HepG2 (cell line): ENCODE data around the gene CXCR5. TPM values are rescaled to one million over a fixed set of nuclear protein-coding genes. Genes with fewer than 3 reads are reported as not detected.

Experiments
- CCAR2 ChIP-seq: fragments of 200-400 bp; formaldehyde crosslinking; optimal IDR thresholded peaks from 2 replicates; pipeline ENCODE3; 2018; ENCODE audit warnings: low read depth, mild to moderate bottlenecking, low read length, moderate library complexity
- CREB1 ChIP-seq, 2 experiments: fragments of 450-650 bp in 1 of 2; IDR thresholded peaks; 2 replicates each; pipeline ENCODE4 v1.6.1; 2016 to 2017; ENCODE audit warnings: control low read depth in 1 of 2, mild to moderate bottlenecking in 1 of 2, missing compliant biosample characterization in 1 of 2, missing genetic modification characterization in 1 of 2
- CREM ChIP-seq, 2 experiments: sonication (generic) in 1 of 2; formaldehyde crosslinking in 1 of 2; IDR thresholded peaks; 2 replicates each; pipeline versions ENCODE4 v1.4.0 to v1.6.1; 2016 to 2020; ENCODE audit warnings: antibody characterized with exemption in 1 of 2, mild to moderate bottlenecking in 1 of 2, missing genetic modification reagents in 1 of 2
- HNRNPK ChIP-seq: fragments of 200-400 bp; formaldehyde crosslinking; IDR thresholded peaks from 2 replicates; pipeline ENCODE4 v1.6.1; 2018; ENCODE audit warnings: low read length, low read depth, moderate library complexity, mild to moderate bottlenecking; ENCODE audit not compliant: poor library complexity, severe bottlenecking
- KMT2A ChIP-seq: sonication (generic); formaldehyde crosslinking; IDR thresholded peaks from 2 replicates; pipeline ENCODE4 v1.4.0; 2020; ENCODE audit warnings: missing genetic modification reagents
- NCOA2 ChIP-seq: sonication (generic); formaldehyde crosslinking; IDR thresholded peaks from 2 replicates; pipeline ENCODE4 v1.8.0; 2022; ENCODE audit warnings: inconsistent platforms
- NR2C2 ChIP-seq: sonication (generic); formaldehyde crosslinking; IDR thresholded peaks from 2 replicates; pipeline ENCODE4 v1.4.0; 2020; ENCODE audit warnings: missing genetic modification reagents, mild to moderate bottlenecking, moderate library complexity, borderline replicate concordance
- NR2F1 ChIP-seq, 2 experiments: fragments of 450-650 bp in 1 of 2; formaldehyde crosslinking in 1 of 2; IDR thresholded peaks; 2 replicates each; pipeline versions ENCODE4 v1.5.0 to v1.6.1; 2016 to 2020; ENCODE audit warnings: mild to moderate bottlenecking in 1 of 2, missing compliant biosample characterization in 1 of 2, missing genetic modification reagents in 1 of 2, moderate library complexity in 1 of 2
- RCOR2 ChIP-seq: IDR thresholded peaks from 2 replicates; pipeline ENCODE4 v1.6.1; 2016; ENCODE audit warnings: missing biosample characterization, missing genetic modification reagents
- SMYD3 ChIP-seq: sonication (generic); formaldehyde crosslinking; IDR thresholded peaks from 2 replicates; pipeline ENCODE4 v1.8.1; 2023; ENCODE audit warnings: mild to moderate bottlenecking, missing genetic modification reagents
- STAT5B ChIP-seq: sonication (generic); formaldehyde crosslinking; IDR thresholded peaks from 2 replicates; pipeline ENCODE4 v1.4.0; 2020; ENCODE audit warnings: missing genetic modification reagents
- TCF12 ChIP-seq, 2 experiments: fragments of 450-650 bp in 1 of 2; sonication (generic) in 1 of 2; formaldehyde crosslinking in 1 of 2; IDR thresholded peaks; 2 replicates each; pipeline versions ENCODE4 v1.6.1 to v1.8.0; 2017 to 2022; ENCODE audit warnings: antibody characterized with exemption in 1 of 2, mild to moderate bottlenecking in 1 of 2, missing genetic modification reagents in 1 of 2, moderate library complexity in 1 of 2
- ZBTB21 ChIP-seq: sonication (generic); formaldehyde crosslinking; IDR thresholded peaks from 2 replicates; pipeline ENCODE4 v1.4.0; 2020; ENCODE audit warnings: missing genetic modification reagents
- ZBTB7A ChIP-seq: sonication (generic); formaldehyde crosslinking; IDR thresholded peaks from 2 replicates; pipeline ENCODE4 v1.8.0; 2022; ENCODE audit warnings: mild to moderate bottlenecking, missing genetic modification reagents
- ZMYM3 ChIP-seq: sonication (generic); formaldehyde crosslinking; IDR thresholded peaks from 2 replicates; pipeline ENCODE4 v1.5.1; 2020; ENCODE audit warnings: mild to moderate bottlenecking, missing genetic modification reagents
- ZNF234 ChIP-seq: sonication (generic); formaldehyde crosslinking; conservative IDR thresholded peaks from 2 replicates; pipeline ENCODE4 v1.5.1; 2020; ENCODE audit warnings: mild to moderate bottlenecking, missing genetic modification reagents
- ZNF335 ChIP-seq: sonication (generic); formaldehyde crosslinking; IDR thresholded peaks from 2 replicates; pipeline ENCODE4 v1.4.0; 2020; ENCODE audit warnings: missing genetic modification reagents
- ZNF563 ChIP-seq: sonication (generic); formaldehyde crosslinking; IDR thresholded peaks from 2 replicates; pipeline ENCODE4 v1.8.0; 2022; ENCODE audit warnings: mild to moderate bottlenecking, moderate library complexity, missing genetic modification reagents
- ZNF589 ChIP-seq: sonication (generic); formaldehyde crosslinking; conservative IDR thresholded peaks from 2 replicates; pipeline ENCODE4 v1.8.0; 2022; ENCODE audit warnings: mild to moderate bottlenecking, moderate library complexity, missing genetic modification reagents
- ZNF746 ChIP-seq: sonication (generic); formaldehyde crosslinking; IDR thresholded peaks from 2 replicates; pipeline ENCODE4 v1.8.0; 2022; ENCODE audit warnings: mild to moderate bottlenecking, missing genetic modification reagents
- ZNF782 ChIP-seq: sonication (generic); formaldehyde crosslinking; IDR thresholded peaks from 2 replicates; pipeline ENCODE4 v1.4.0; 2020; ENCODE audit warnings: missing genetic modification reagents, mild to moderate bottlenecking, borderline replicate concordance
- ZSCAN12 ChIP-seq: sonication (generic); formaldehyde crosslinking; IDR thresholded peaks from 2 replicates; pipeline ENCODE4 v1.9.0; 2021; ENCODE audit warnings: mild to moderate bottlenecking, missing genetic modification reagents
- polyA plus RNA-seq, 8 experiments: library from polyadenylated mRNA; depleted of rRNA in 3 of 8; stranded (reverse) in 7 of 8; unstranded in 1 of 8; fragments of >200 nt; fragmentation: Illumina TruSeq in 4 of 8; extraction: Trizol in 4 of 8; gene quantifications; 2 replicates each; pipeline versions ENCODE4 v1.2.1 to v1.2.3, GENCODE V29; 2011 to 2016; ENCODE audit warnings: low read depth in 4 of 8, missing spikeins in 1 of 8, mixed read lengths in 1 of 8; ENCODE audit not compliant: insufficient read depth in 1 of 8
- total RNA-seq, 5 experiments: library from RNA; depleted of rRNA; stranded (reverse); fragments of >200 nt; fragmentation: Illumina TruSeq; extraction: Trizol; gene quantifications; 2 replicates each; pipeline ENCODE4 v1.2.3, GENCODE V29; 2016; ENCODE audit warnings: low read depth in 1 of 5
- TF ChIP-seq, protein P1 (sequence below): IDR thresholded peaks from 2 replicates; pipeline ENCODE4 v1.6.1; 2016; ENCODE audit warnings: missing biosample characterization, missing genetic modification reagents, low read depth
- TF ChIP-seq, protein P2 (sequence below): sonication (generic); formaldehyde crosslinking; IDR thresholded peaks from 2 replicates; pipeline ENCODE4 v1.4.0; 2020; ENCODE audit warnings: mild to moderate bottlenecking, low read depth, missing genetic modification reagents
- TF ChIP-seq, protein P3 (sequence below): sonication (generic); formaldehyde crosslinking; IDR thresholded peaks from 2 replicates; pipeline ENCODE4 v1.8.0; 2022; ENCODE audit warnings: low read depth, missing genetic modification reagents
- TF ChIP-seq, protein P4 (sequence below): sonication (generic); formaldehyde crosslinking; IDR thresholded peaks from 2 replicates; pipeline ENCODE4 v1.5.0; 2020; ENCODE audit warnings: mild to moderate bottlenecking, missing genetic modification reagents

Gene CXCR5
- total and polyA plus RNA-seq, 2 of the 13 experiments (the other 11 are each of a cell fraction or from before 2014, with no cell fraction given), result not detected

DNA sequence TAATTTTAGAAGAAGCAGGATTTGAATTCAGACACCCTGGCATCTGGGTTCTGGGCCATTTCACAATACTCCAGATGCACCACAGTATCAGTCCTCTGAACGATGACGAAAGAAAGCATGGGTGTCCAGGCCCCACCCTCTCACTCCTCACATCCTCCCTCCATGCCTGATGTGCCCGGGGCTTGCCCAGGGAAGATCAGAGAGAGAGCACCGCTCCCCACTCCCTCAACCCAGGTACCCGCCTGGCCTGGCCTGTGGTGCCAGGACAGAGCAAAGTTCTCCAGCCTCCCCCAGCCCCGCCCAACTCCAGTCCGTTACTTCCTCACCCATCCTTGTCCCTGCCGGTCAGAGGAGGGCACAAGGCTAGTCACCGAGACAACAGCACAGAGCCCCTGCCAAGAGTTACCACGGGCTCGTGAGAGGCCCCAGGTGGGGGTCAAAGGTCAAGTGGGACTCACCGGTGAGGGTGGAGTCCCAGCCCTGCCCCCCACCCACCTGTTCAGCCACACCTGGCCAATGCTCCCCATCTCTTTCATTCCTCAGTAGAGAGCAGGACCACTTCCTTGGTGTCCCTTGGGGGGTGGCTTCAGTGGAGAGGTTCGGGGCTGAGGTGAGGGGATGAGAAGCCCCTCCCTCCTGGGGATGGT, 33.9 kb downstream of the CXCR5 start (continued):
- TF ChIP-seq, protein P1, sequence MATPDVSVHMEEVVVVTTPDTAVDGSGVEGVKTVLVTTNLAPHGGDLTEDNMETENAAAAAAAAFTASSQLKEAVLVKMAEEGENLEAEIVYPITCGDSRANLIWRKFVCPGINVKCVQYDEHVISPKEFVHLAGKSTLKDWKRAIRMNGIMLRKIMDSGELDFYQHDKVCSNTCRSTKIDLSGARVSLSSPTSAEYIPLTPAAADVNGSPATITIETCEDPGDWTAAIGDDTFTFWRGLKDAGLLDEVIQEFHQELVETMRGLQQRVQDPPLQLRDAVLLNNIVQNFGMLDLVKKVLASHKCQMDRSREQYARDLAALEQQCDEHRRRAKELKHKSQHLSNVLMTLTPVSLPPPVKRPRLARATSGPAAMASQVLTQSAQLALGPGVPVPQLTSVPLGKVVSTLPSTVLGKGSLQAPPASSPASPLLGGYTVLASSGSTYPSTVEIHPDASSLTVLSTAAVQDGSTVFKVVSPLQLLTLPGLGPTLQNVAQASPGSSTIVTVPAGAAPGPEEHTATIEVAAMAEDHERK (CRISPR knock-in tag), result no peak
- TF ChIP-seq CREB1 (IDR thresholded peaks at IDR 0.05) (no peak), CREB1 (CRISPR knock-in tag; IDR thresholded peaks at IDR 0.05) (0 out of 2 replicates have a peak, but pooled peaks have one; percentile 39), ZBTB21 (CRISPR knock-in tag) (0 out of 2 replicates have a peak, but pooled peaks have one; percentile 27), ZMYM3 (CRISPR knock-in tag) (no peak), ZNF782 (no peak), NR2C2 (peak; percentile 71; the same call in 1 of the 2 replicates), STAT5B (CRISPR knock-in tag) (no peak), NCOA2 (CRISPR knock-in tag) (no peak), ZNF234 (CRISPR knock-in tag) (no peak), SMYD3 (CRISPR knock-in tag) (no peak), ZBTB7A (CRISPR knock-in tag) (no peak), NR2F1 (CRISPR knock-in tag; IDR thresholded peaks at IDR 0.05) (peak in 1 of 2 experiments; percentile 61; a peak in 1 of 4 replicates), ZNF335 (CRISPR knock-in tag) (no peak), KMT2A (no peak), CCAR2 (no peak), ZNF746 (CRISPR knock-in tag) (no peak; the same call in 1 of the 2 replicates), ZNF589 (CRISPR knock-in tag) (0 out of 2 replicates have a peak, but pooled peaks have one; percentile 28), CREM (IDR thresholded peaks at IDR 0.05) (no peak), CREM (CRISPR knock-in tag; IDR thresholded peaks at IDR 0.05) (no peak), TCF12 (IDR thresholded peaks at IDR 0.05) (no peak), TCF12 (CRISPR knock-in tag; IDR thresholded peaks at IDR 0.05) (no peak), HNRNPK (no peak), ZSCAN12 (CRISPR knock-in tag) (no peak), RCOR2 (CRISPR knock-in tag) (no peak), ZNF563 (CRISPR knock-in tag) (no peak)
- TF ChIP-seq, protein P2, sequence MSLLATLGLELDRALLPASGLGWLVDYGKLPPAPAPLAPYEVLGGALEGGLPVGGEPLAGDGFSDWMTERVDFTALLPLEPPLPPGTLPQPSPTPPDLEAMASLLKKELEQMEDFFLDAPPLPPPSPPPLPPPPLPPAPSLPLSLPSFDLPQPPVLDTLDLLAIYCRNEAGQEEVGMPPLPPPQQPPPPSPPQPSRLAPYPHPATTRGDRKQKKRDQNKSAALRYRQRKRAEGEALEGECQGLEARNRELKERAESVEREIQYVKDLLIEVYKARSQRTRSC (CRISPR knock-in tag), result no peak
- TF ChIP-seq, protein P3, sequence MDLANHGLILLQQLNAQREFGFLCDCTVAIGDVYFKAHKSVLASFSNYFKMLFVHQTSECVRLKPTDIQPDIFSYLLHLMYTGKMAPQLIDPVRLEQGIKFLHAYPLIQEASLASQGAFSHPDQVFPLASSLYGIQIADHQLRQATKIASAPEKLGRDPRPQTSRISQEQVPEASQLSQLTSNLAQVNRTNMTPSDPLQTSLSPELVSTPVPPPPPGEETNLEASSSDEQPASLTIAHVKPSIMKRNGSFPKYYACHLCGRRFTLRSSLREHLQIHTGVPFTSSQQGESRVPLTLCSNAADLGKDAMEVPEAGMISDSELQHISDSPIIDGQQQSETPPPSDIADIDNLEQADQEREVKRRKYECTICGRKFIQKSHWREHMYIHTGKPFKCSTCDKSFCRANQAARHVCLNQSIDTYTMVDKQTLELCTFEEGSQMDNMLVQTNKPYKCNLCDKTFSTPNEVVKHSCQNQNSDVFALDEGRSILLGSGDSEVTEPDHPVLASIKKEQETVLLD (CRISPR knock-in tag), result no peak
- TF ChIP-seq, protein P4, sequence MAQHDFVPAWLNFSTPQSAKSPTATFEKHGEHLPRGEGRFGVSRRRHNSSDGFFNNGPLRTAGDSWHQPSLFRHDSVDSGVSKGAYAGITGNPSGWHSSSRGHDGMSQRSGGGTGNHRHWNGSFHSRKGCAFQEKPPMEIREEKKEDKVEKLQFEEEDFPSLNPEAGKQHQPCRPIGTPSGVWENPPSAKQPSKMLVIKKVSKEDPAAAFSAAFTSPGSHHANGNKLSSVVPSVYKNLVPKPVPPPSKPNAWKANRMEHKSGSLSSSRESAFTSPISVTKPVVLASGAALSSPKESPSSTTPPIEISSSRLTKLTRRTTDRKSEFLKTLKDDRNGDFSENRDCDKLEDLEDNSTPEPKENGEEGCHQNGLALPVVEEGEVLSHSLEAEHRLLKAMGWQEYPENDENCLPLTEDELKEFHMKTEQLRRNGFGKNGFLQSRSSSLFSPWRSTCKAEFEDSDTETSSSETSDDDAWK, result no peak
